HG02938 (cell line): Measurements from ENCODE around the gene CX3CL1.
"Not testable (repeated sequence)": the region's sequence is repeated elsewhere in the genome, so short reads cannot be mapped to it uniquely, and the experiment has no call there.

ENCODE experiments used
- ATAC-seq: cut with Tn5 transposase; IDR thresholded peaks from one replicate; pipeline ENCODE4 v1.9.1; 2021; ENCODE audit warnings: mild to moderate bottlenecking, moderate library complexity; ENCODE audit not compliant: unreplicated experiment

Gene CX3CL1

DNA sequence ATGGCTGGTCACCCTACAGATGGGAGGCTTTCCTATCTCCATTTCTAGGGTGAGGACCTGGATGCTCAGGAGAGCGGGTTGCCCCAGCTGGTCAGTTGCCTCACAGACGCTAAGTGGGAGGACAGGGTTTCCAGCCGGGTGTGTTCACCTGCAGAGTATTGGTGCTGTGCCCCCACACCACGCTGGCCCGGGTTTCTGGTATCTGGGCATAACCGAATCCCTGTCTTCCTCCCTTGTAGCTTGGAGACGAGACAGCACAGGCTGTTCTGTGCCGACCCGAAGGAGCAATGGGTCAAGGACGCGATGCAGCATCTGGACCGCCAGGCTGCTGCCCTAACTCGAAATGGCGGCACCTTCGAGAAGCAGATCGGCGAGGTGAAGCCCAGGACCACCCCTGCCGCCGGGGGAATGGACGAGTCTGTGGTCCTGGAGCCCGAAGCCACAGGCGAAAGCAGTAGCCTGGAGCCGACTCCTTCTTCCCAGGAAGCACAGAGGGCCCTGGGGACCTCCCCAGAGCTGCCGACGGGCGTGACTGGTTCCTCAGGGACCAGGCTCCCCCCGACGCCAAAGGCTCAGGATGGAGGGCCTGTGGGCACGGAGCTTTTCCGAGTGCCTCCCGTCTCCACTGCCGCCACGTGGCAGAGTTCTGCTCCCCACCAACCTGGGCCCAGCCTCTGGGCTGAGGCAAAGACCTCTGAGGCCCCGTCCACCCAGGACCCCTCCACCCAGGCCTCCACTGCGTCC, 9.7 kb downstream of the CX3CL1 start:
- ATAC-seq = no peak

DNA sequence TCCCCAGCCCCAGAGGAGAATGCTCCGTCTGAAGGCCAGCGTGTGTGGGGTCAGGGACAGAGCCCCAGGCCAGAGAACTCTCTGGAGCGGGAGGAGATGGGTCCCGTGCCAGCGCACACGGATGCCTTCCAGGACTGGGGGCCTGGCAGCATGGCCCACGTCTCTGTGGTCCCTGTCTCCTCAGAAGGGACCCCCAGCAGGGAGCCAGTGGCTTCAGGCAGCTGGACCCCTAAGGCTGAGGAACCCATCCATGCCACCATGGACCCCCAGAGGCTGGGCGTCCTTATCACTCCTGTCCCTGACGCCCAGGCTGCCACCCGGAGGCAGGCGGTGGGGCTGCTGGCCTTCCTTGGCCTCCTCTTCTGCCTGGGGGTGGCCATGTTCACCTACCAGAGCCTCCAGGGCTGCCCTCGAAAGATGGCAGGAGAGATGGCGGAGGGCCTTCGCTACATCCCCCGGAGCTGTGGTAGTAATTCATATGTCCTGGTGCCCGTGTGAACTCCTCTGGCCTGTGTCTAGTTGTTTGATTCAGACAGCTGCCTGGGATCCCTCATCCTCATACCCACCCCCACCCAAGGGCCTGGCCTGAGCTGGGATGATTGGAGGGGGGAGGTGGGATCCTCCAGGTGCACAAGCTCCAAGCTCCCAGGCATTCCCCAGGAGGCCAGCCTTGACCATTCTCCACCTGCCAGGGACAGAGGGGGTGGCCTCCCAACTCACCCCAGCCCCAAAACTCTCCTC, 10.4 kb downstream of the CX3CL1 start:
- no peak for ATAC-seq

DNA sequence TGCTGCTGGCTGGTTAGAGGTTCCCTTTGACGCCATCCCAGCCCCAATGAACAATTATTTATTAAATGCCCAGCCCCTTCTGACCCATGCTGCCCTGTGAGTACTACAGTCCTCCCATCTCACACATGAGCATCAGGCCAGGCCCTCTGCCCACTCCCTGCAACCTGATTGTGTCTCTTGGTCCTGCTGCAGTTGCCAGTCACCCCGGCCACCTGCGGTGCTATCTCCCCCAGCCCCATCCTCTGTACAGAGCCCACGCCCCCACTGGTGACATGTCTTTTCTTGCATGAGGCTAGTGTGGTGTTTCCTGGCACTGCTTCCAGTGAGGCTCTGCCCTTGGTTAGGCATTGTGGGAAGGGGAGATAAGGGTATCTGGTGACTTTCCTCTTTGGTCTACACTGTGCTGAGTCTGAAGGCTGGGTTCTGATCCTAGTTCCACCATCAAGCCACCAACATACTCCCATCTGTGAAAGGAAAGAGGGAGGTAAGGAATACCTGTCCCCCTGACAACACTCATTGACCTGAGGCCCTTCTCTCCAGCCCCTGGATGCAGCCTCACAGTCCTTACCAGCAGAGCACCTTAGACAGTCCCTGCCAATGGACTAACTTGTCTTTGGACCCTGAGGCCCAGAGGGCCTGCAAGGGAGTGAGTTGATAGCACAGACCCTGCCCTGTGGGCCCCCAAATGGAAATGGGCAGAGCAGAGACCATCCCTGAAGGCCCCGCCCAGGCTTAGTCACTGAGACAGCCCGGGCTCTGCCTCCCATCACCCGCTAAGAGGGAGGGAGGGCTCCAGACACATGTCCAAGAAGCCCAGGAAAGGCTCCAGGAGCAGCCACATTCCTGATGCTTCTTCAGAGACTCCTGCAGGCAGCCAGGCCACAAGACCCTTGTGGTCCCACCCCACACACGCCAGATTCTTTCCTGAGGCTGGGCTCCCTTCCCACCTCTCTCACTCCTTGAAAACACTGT, 11.3 kb downstream of the CX3CL1 start:
- ATAC-seq = no peak

DNA sequence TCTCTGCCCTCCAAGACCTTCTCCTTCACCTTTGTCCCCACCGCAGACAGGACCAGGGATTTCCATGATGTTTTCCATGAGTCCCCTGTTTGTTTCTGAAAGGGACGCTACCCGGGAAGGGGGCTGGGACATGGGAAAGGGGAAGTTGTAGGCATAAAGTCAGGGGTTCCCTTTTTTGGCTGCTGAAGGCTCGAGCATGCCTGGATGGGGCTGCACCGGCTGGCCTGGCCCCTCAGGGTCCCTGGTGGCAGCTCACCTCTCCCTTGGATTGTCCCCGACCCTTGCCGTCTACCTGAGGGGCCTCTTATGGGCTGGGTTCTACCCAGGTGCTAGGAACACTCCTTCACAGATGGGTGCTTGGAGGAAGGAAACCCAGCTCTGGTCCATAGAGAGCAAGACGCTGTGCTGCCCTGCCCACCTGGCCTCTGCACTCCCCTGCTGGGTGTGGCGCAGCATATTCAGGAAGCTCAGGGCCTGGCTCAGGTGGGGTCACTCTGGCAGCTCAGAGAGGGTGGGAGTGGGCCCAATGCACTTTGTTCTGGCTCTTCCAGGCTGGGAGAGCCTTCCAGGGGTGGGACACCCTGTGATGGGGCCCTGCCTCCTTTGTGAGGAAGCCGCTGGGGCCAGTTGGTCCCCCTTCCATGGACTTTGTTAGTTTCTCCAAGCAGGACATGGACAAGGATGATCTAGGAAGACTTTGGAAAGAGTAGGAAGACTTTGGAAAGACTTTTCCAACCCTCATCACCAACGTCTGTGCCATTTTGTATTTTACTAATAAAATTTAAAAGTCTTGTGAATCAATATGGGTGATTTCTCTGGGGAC, 12.2 kb downstream of the CX3CL1 start:
- ATAC-seq = no peak

GRCh38 chr16:57385083-57385482, 12.8 kb downstream of the CX3CL1 start:
- ATAC-seq = no peak

DNA sequence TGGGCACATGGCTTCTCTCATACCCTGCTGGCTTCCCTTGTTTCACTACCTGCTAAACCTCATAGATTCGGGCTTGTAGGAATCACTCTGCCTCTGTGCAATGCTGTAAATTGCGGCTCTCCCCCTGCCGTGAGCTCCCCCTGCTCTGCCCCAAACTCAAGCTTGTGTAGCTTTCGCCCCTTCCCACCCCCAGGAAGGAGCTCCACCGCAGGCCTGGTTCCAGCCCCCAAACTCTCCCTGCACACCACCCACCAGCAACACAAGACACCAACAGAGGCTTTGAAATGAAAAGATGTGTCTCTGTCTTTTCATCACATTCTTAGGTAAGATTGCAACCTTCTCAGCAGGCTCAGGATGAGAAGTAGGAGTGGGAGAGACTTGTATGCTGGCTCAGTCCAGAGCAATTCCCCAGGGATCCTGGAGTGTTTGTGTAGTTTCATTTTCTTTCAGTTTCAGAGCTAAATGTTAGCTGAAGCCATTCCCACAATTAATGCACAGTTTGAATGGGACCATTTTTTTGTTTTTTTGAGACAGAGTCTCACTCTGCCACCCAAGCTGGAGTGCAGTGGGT, 14.2 kb downstream of the CX3CL1 start:
- ATAC-seq = no peak

GRCh38 chr16:57387598-57388354, 15.5 kb downstream of the CX3CL1 start:
- peak; percentile 12 for ATAC-seq

GRCh38 chr16:57388359-57389086, 16.2 kb downstream of the CX3CL1 start:
- peak; percentile 48 for ATAC-seq

- ATAC-seq = no peak
These were observed 16.8 kb downstream of the CX3CL1 start for GRCh38 chr16:57389087-57389468.

DNA sequence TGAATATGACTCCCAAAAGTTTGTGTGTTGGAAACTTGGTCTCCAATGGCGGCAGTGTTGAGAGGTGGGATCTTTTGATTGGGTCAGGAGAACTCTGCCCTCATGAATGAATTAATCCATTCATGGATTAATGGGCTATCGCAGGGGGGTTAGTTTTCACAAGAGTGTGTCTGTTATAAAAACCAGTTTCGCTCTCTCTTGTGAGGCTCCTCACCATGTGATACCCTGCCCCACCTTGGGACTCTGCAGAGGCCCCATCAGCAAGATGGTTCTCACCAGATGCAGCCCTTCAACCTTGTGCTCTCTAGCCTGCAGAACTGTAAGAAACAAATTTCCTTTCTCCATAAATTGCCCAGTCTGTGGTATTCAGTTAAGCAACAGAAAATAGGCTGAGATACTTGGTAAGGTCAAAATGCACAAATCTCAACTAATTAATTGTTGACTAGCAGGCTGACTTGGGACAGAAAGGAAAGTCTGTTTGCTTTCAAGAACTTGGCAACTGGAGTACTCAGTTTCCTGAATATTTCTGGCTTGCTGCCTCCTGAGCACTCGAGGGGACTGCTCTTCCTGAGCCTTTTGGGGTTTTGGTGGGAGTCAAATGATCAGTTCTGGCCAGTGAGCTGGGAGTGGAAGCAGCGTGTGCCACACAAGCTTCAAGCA, 18.5 kb downstream of the CX3CL1 start:
- ATAC-seq = no peak

DNA sequence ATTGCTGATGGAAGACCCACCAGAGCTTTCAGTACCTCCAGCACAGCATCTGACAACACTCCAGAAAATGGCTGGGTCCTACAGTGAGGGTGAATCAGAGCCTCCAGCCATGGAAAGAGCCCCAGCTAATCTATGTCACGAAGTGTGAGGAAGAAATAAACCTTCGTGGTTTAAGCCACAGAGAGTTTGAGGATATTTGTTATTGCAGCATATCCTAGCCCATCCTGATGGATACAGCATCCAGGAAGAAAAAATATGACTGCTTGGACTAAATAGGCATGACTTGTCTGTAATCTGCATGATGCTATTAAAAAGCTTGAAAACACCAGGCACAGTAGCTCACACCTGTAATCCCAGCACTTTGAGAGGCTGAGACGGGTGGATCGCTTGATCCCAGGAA, 19.0 kb downstream of the CX3CL1 start:
- ATAC-seq = no peak

DNA sequence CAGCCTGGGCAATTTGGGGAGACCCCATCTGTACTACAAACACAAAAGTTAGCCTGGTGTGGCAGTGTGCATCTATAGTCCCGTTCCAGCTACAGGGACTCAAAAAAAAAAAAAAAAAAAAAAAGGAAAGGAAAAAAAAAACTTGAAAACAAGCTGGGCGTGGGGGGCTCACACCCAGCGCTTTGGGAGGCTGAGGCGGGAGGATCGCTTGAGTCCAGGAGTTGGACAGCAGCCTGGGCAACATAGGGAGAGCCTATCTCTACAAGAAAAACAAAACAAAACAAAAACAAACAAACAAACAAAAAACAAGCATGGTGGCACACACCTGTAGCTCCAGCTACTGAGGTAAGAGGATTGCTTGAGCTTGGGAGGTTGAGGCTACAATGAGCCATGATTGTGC, 19.4 kb downstream of the CX3CL1 start:
- ATAC-seq = no peak

GRCh38 chr16:57392694-57393093, 20.4 kb downstream of the CX3CL1 start:
- ATAC-seq = no peak

DNA sequence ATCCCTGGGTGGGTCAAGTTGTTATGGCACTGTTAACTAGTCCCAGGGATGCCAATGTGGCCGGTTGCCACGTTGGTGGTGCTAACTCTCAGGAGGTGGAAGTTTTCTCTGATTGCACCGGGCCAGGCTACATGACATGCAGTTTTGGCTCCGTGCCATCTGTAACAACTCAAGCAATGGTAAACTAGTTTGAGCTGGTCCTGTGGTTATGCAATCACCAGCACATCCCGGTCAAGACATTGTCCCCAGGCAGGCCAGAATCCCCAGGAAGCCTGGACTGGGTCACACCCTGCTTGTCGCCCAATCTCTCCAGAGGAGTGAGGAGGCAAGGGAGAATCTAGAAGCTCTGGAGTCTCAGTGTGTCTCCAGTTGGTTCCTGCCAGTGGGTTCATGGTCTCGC, 22.2 kb downstream of the CX3CL1 start:
- no peak for ATAC-seq

- no peak for ATAC-seq
These were observed 22.7 kb downstream of the CX3CL1 start for GRCh38 chr16:57395026-57395425.

DNA sequence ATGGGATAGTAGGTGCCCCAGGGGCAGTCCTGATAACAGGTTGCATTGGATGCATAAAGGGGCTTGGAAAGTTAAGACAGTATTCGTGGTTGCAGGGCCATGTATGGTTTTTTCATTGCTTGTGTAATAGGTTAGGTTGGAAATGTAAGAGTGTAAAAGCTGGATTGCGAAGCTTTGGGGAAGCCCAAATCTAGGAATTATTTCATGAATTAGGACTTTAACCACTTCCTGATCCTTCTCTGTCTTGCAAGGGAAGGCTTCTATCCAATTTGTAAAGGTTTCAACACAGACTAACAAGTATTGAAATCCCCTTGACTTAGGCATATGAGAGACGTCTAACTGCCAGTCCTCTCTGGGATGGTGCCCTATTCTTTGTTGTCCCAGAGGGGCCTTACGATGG, 24.5 kb downstream of the CX3CL1 start:
- ATAC-seq = no peak

DNA sequence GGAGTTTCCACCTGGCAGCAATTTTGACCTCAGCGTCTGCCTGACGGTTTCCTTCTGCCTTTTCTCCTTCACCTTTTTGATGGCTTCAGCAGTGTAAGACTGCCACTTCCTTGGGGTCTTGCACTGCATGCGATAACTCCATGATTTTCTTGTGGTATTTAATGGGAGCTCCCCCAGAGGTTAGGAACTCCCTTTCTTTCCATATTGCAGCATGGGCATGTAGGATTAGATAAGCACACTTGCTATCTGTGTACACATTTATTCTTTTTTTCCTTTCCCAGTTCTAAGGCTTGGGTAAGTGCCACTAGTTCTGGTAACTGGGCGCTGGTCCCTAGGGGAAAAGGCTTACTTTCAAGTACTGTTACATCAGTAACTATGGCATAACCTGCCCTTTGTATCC, 25.2 kb downstream of the CX3CL1 start:
- ATAC-seq = not testable (repeated sequence)

DNA sequence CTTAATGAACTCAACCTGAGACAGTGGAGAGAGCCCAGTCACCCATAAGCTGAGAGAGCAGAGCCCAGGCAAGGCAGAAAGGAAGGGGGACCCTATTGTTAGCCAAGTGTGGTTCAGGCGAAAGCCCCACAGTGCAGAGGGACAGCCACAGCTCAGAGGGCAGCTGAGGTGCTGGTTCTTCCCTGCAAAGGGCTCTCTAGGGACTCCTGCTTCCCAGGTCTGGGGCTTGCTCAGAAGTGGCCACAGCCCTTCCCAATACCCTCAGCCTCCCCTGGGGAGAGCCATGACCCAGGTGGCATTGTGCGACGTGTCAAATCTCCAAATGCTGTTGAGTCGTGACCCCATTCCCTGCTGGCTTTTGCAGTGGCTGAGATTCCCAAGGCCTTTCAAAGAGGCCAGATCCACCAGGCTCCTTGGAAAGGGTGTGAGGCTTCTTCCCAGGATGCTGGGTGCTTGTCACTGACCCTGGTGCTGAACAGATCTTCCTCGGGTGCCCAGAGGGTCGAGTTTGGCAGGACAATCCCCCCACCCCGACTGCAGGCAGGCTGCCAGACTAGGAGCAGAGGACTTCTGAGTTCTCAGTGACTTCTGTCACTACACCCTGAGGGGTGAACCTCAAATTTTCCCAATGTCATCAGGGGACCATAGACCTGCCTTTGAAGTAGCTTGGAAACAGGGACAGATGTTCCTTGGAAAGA, 29.8 kb downstream of the CX3CL1 start:
- no peak for ATAC-seq
